CD14-positive monocyte (primary cell): ENCODE results near the gene GPRC5C. TPM values are rescaled to one million over a fixed set of nuclear protein-coding genes. Genes with fewer than 3 reads are reported as not detected.
A peak's percentile ranks its signal among the peaks of the same experiment; 100 is the strongest.

ENCODE experiments used
- DNase-seq, 3 donors: peaks; one replicate each; pipeline ENCODE4 v3.0.0-alpha.2; 2011 to 2022
- H2AFZ ChIP-seq: 2 replicates; pipeline ENCODE4 v1.6.0; 2012; ENCODE audit warnings: mild to moderate bottlenecking, low read depth, low read length, inconsistent platforms; ENCODE audit not compliant: insufficient read depth, poor library complexity, severe bottlenecking
- H3K27ac ChIP-seq, 2 donors: 1 replicate in 1 of 2; 2 replicates in 1 of 2; pipeline ENCODE4 v1.5.1; 2012 to 2013; ENCODE audit warnings: low read length in 2 of 2, control low read depth in 1 of 2, inconsistent platforms in 1 of 2, low read depth in 1 of 2, mild to moderate bottlenecking in 1 of 2
- H3K27me3 ChIP-seq, 2 donors: one replicate each; pipeline versions ENCODE4 v1.6.0 to v1.6.1; 2011 to 2013; ENCODE audit warnings: low read length in 2 of 2; ENCODE audit not compliant: control insufficient read depth in 2 of 2, insufficient read depth in 2 of 2
- H3K36me3 ChIP-seq, 2 donors: replicated peaks in 1 of 2; 1 replicate in 1 of 2; 2 replicates in 1 of 2; pipeline versions ENCODE4 v1.5.1 to v1.6.1; 2012 to 2013; ENCODE audit warnings: low read length in 2 of 2, control low read depth in 1 of 2, inconsistent platforms in 1 of 2, mild to moderate bottlenecking in 1 of 2; ENCODE audit not compliant: insufficient read depth in 2 of 2, control insufficient read depth in 1 of 2
- H3K4me1 ChIP-seq, 2 donors: 1 replicate in 1 of 2; 2 replicates in 1 of 2; pipeline versions ENCODE4 v1.5.1 to v1.6.1; 2012 to 2013; ENCODE audit warnings: low read length in 2 of 2, control low read depth in 1 of 2, inconsistent platforms in 1 of 2, mild to moderate bottlenecking in 1 of 2, moderate library complexity in 1 of 2; ENCODE audit not compliant: insufficient read depth in 2 of 2, control insufficient read depth in 1 of 2
- H3K4me2 ChIP-seq: replicated peaks from 2 replicates; pipeline ENCODE3; 2012; ENCODE audit warnings: low read length, moderate library complexity, mild to moderate bottlenecking; ENCODE audit not compliant: poor library complexity, severe bottlenecking; ENCODE audit errors: extremely low read depth
- H3K4me3 ChIP-seq, 3 experiments: fragments of 200-600 bp in 1 of 3; sonication (generic) in 1 of 3; replicated peaks in 1 of 3; 1 replicate in 2 of 3; 2 replicates in 1 of 3; pipeline ENCODE4 v1.5.1; 2011 to 2013; ENCODE audit warnings: low read length in 3 of 3, mild to moderate bottlenecking in 3 of 3, control low read depth in 2 of 3, low read depth in 2 of 3, inconsistent platforms in 1 of 3, moderate library complexity in 1 of 3
- H3K79me2 ChIP-seq: 2 replicates; pipeline ENCODE4 v1.6.0; 2012; ENCODE audit warnings: mild to moderate bottlenecking, control low read depth, inconsistent platforms, low read length, moderate library complexity; ENCODE audit not compliant: insufficient read depth
- H3K9ac ChIP-seq: 2 replicates; pipeline ENCODE4 v1.6.0; 2017; ENCODE audit warnings: low read length, mild to moderate bottlenecking; ENCODE audit not compliant: insufficient read depth, poor library complexity, severe bottlenecking
- H3K9me3 ChIP-seq, 2 donors: replicated peaks in 1 of 2; 1 replicate in 1 of 2; 2 replicates in 1 of 2; pipeline versions ENCODE4 v1.5.1 to v1.6.1; 2012 to 2013; ENCODE audit warnings: low read length in 2 of 2, control low read depth in 1 of 2; ENCODE audit not compliant: control insufficient read depth in 1 of 2, insufficient read depth in 1 of 2
- H4K20me1 ChIP-seq: 2 replicates; pipeline ENCODE4 v1.6.0; 2012; ENCODE audit warnings: mild to moderate bottlenecking, low read length, control low read depth, moderate library complexity; ENCODE audit not compliant: insufficient read depth
- H3K27ac Mint-ChIP-seq, 7 donors: one replicate each; pipeline ENCODE4 v1.8.0; 2020; ENCODE audit warnings: mild to moderate bottlenecking in 7 of 7, mixed read lengths in 7 of 7, moderate library complexity in 6 of 7, inconsistent platforms in 2 of 7
- H3K27me3 Mint-ChIP-seq, 3 donors: one replicate each; pipeline ENCODE4 v1.8.0; 2021 to 2022; ENCODE audit warnings: low read depth in 3 of 3, mild to moderate bottlenecking in 3 of 3, mixed read lengths in 3 of 3, moderate library complexity in 3 of 3, inconsistent platforms in 1 of 3
- H3K36me3 Mint-ChIP-seq, 2 donors: one replicate each; pipeline ENCODE4 v1.8.0; 2020; ENCODE audit warnings: mixed read lengths in 2 of 2, inconsistent platforms in 1 of 2, mild to moderate bottlenecking in 1 of 2
- H3K4me1 Mint-ChIP-seq: one replicate; pipeline ENCODE4 v1.8.0; 2020; ENCODE audit warnings: mild to moderate bottlenecking, mixed read lengths
- H3K4me3 Mint-ChIP-seq, 2 donors: one replicate each; pipeline ENCODE4 v1.8.0; 2020; ENCODE audit warnings: mild to moderate bottlenecking in 2 of 2, mixed read lengths in 2 of 2, moderate library complexity in 1 of 2
- H3K9me3 Mint-ChIP-seq, 7 donors: one replicate each; pipeline ENCODE4 v1.8.0; 2020 to 2022; ENCODE audit warnings: mixed read lengths in 7 of 7, mild to moderate bottlenecking in 6 of 7, moderate library complexity in 6 of 7, inconsistent platforms in 2 of 7
- CTCF ChIP-seq: fragments of 200-600 bp; IDR thresholded peaks from one replicate; pipeline ENCODE4 v1.8.0; 2022; ENCODE audit warnings: antibody characterized with exemption, mild to moderate bottlenecking
- WGBS: methylation state at CpG from one replicate; pipeline ENCODE4 v1.1.5; 2013; ENCODE audit warnings: missing lambda C conversion rate; ENCODE audit not compliant: insufficient coverage; 5-methylcytosine and 5-hydroxymethylcytosine counted together
- intact Hi-C, 2 donors: fragments of 100-400 bp; cut with micrococcal nuclease; formaldehyde crosslinking; loops; one replicate each; pipeline versions ENCODE4 v1.15.0 to v1.15.1; 2023
- polyA plus RNA-seq, 3 donors: library from polyadenylated mRNA; depleted of rRNA in 1 of 3; unstranded in 2 of 3; stranded (reverse) in 1 of 3; fragments of 300-500 nt in 2 of 3; fragments of >200 nt in 1 of 3; fragmentation: Illumina TruSeq in 2 of 3; gene quantifications; 1 replicate in 2 of 3; 2 replicates in 1 of 3; pipeline ENCODE4 v1.2.3, GENCODE V29; 2012 to 2021

GPRC5C gene
- polyA plus RNA-seq, 3 donors: 0.47 to 3.3 (median 1.9) TPM

DNA sequence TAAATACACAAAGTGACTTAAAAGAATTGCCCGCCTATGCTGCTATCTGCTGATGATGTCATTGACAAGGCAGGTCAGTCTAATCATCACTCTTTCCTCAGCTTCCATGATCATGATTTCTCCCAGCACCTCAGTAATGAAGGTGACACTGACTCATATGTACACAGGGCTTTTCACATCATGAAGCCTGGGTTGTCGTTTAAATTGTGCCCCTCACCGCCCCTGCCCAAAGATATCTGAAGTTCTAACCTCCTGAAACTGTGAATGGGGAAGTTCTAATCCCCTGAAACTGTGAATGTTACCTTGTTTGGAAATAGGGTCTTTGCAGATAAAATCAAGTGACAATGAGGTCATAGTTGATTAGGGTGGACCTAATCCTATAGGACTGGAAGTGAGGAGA is 17.4 kb upstream of the GPRC5C start:
- Mint-ChIP-seq H3K27me3 (peaks cover 6 to 15% (median 11%) of the 10 kb centered on the region in 3 donors), H3K9me3 (peaks cover 0 to 4% (median 1%) of the 10 kb centered on the region in 7 donors), H3K36me3 (no peaks in the 10 kb centered on the region), H3K4me1 (peaks cover 5% of the 10 kb centered on the region), H3K27ac (no peak overlapping the region), H3K4me3 (no peak overlapping the region)
- Histone ChIP-seq H3K4me2 (no peak overlapping the region), H3K9ac (no peak overlapping the region), H3K27ac (no peak overlapping the region), H3K36me3 (no peaks in the 10 kb centered on the region), H3K27me3 (no peaks in the 10 kb centered on the region), H3K4me1 (no peaks in the 10 kb centered on the region), H3K4me3 (no peak overlapping the region), H4K20me1 (no peaks in the 10 kb centered on the region), H3K9me3 (no peaks in the 10 kb centered on the region), H2AFZ (no peak overlapping the region), H3K79me2 (no peaks in the 10 kb centered on the region)
- no peak for TF ChIP-seq CTCF
- intact Hi-C loops: no loop called here
- WGBS: 90% methylated on average over 2 of the region's 3 CpGs
- no peak for DNase-seq

DNA sequence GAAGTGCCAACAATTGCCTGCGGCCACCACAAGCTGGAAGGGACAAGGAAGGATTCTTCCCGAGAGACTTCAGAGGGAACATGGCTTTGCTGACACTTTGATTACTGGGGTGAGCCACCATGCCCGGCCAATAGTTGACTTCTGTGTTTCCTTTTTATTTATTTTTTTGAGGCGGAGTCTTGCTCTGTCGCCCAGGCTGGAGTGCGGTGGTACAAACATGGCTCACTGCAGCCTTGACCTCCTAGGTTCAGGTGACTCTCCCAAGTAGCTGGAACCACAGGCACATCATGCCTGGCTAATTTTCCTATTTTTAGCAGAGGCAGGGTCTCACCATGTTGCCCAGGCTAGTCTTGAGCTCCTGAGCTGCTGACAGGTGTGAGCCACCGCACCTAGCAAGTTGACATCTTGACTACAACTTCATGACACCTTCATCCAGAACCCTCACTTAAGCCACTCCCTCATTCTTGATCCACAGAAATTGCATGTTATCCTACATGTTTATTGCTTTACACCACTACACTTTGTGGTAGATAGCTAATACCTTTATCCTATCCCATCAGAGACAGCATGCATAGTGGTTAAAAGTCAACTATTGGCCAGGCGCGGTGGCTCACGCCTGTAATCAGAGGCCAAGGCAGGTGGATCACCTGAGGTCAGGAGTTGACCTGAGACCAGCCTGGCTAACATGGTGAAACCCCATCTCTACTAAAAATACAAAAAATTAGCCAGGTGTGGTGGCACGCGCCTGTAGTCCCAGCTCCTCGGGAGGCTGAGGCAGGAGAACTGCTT is 16.1 kb upstream of the GPRC5C start:
- no peaks in the 10 kb centered on the region for H3K36me3 ChIP-seq
- Mint-ChIP-seq H3K27me3 (peaks cover 6 to 18% (median 15%) of the 10 kb centered on the region in 3 donors), H3K27ac (peak overlapping the region in 1 of 7 donors; percentile 35), H3K4me3 (no peak overlapping the region), H3K4me1 (peaks cover 5% of the 10 kb centered on the region), H3K36me3 (no peaks in the 10 kb centered on the region), H3K9me3 (peaks cover 0 to 4% (median 1%) of the 10 kb centered on the region in 7 donors)
- H4K20me1 ChIP-seq: no peaks in the 10 kb centered on the region
- TF ChIP-seq CTCF: no peak
- H3K4me2 ChIP-seq: no peak overlapping the region
- 95% methylated on average over 10 of the region's 13 CpGs for WGBS
- DNase-seq: no peak
- no peaks in the 10 kb centered on the region for H3K27me3 ChIP-seq
- H3K27ac ChIP-seq: no peak overlapping the region
- no peaks in the 10 kb centered on the region for H3K9me3 ChIP-seq
- H3K4me3 ChIP-seq: no peak overlapping the region
- intact Hi-C loops: no loop called here
- H3K79me2 ChIP-seq: no peaks in the 10 kb centered on the region
- H3K9ac ChIP-seq: no peak overlapping the region
- no peak overlapping the region for H2AFZ ChIP-seq
- H3K4me1 ChIP-seq: no peaks in the 10 kb centered on the region
